ENCODE measurements around the gene KYNU. TPM values are rescaled to one million over a fixed set of nuclear protein-coding genes. Genes with fewer than 3 reads are reported as not detected.

Gene KYNU
- total RNA-seq (2021; fragmentation: NEBNext Ultra II Directional; extraction: Animal tissue kit (Norgen Biotek cat#: 25700)), result under 1 TPM in 5 of 6 experiments, not detected in 1; 0.17 to 0.63 (median 0.34) TPM
- long read RNA-seq, result 0 reads

- Mint-ChIP-seq H3K27ac (no peak within 1 kb of the TSS), H3K4me3 (no peak within 1 kb of the TSS), H3K4me1 (ENCODE audit: low read depth) (peaks cover 80% of the 10 kb centered on the region), H3K36me3 (ENCODE audit: low read depth) (no peaks in the 10 kb centered on the region), H3K9me3 (no peaks in the 10 kb centered on the region), H3K27me3 (ENCODE audit: insufficient read depth) (no peaks in the 10 kb centered on the region; the same call in 1 of the 2 replicates)
- no peak for DNase-seq
- 0 out of 2 replicates have a peak, but pooled peaks have one; percentile 20 for TF ChIP-seq CTCF (IDR thresholded peaks at IDR 0.05)
Measured at GRCh38 chr2:142877216-142877838, at the start of gene KYNU. KYNU (plus strand) TSS chr2:142877664; CDS start chr2:142885368, 7,704 bp downstream.

- no peak for TF ChIP-seq CTCF (IDR thresholded peaks at IDR 0.05)
- Mint-ChIP-seq H3K27me3 (ENCODE audit: insufficient read depth) (no peaks in the 10 kb centered on the region), H3K9me3 (no peaks in the 10 kb centered on the region), H3K4me1 (ENCODE audit: low read depth) (peaks cover 10% of the 10 kb centered on the region; the same call in 1 of the 2 replicates), H3K27ac (no peak overlapping the region), H3K36me3 (ENCODE audit: low read depth) (no peaks in the 10 kb centered on the region), H3K4me3 (no peak overlapping the region)
- no peak for DNase-seq
Measured at GRCh38 chr2:142834021-142834420, 43.4 kb upstream of the KYNU start.

- Mint-ChIP-seq H3K27ac (no peak overlapping the region), H3K9me3 (no peaks in the 10 kb centered on the region), H3K4me1 (ENCODE audit: low read depth) (no peaks in the 10 kb centered on the region), H3K27me3 (ENCODE audit: insufficient read depth) (no peaks in the 10 kb centered on the region), H3K36me3 (ENCODE audit: low read depth) (no peaks in the 10 kb centered on the region), H3K4me3 (no peak overlapping the region)
- TF ChIP-seq CTCF (IDR thresholded peaks at IDR 0.05), result no peak
- DNase-seq, result no peak
Measured at GRCh38 chr2:142840436-142840835, 37.0 kb upstream of the KYNU start.

GRCh38 chr2:142841788-142842187 is 35.7 kb upstream of the KYNU start:
- Mint-ChIP-seq H3K4me3 (no peak overlapping the region), H3K27ac (no peak overlapping the region)
- DNase-seq, result no peak

GRCh38 chr2:142842369-142842768 is 35.1 kb upstream of the KYNU start:
- DNase-seq, result no peak
- Mint-ChIP-seq H3K4me1 (ENCODE audit: low read depth) (no peaks in the 10 kb centered on the region), H3K27ac (no peak overlapping the region), H3K27me3 (ENCODE audit: insufficient read depth) (no peaks in the 10 kb centered on the region), H3K4me3 (no peak overlapping the region), H3K36me3 (ENCODE audit: low read depth) (no peaks in the 10 kb centered on the region), H3K9me3 (no peaks in the 10 kb centered on the region)
- TF ChIP-seq CTCF (IDR thresholded peaks at IDR 0.05), result no peak

More at GRCh38 chr2:142841788-142842187, 35.7 kb upstream of the KYNU start:
- no peaks in the 10 kb centered on the region for H3K27me3 Mint-ChIP-seq (ENCODE audit: insufficient read depth)
- no peak for TF ChIP-seq CTCF (IDR thresholded peaks at IDR 0.05)
- H3K4me1 Mint-ChIP-seq (ENCODE audit: low read depth), result no peaks in the 10 kb centered on the region
- no peaks in the 10 kb centered on the region for H3K9me3 Mint-ChIP-seq
- no peaks in the 10 kb centered on the region for H3K36me3 Mint-ChIP-seq (ENCODE audit: low read depth)

Measured in HFFc6 (cell line).